GM08714 (cell line): ENCODE measurements around the gene FOXO3.
"Not testable (repeated sequence)": the region's sequence is repeated elsewhere in the genome, so short reads cannot be mapped to it uniquely, and the experiment has no call there.

ENCODE experiments used
- H3K4me3 ChIP-seq: fragments of 200-500 bp; sonication (Bioruptor generic); 2 replicates; pipeline ENCODE4 v1.5.1; 2014; ENCODE audit warnings: mild to moderate bottlenecking, low read length, inconsistent platforms
- ZNF274 ChIP-seq: IDR thresholded peaks from 2 replicates; pipeline ENCODE4 v1.6.1; 2012; ENCODE audit warnings: mild to moderate bottlenecking, low read depth, low read length

Gene FOXO3

DNA sequence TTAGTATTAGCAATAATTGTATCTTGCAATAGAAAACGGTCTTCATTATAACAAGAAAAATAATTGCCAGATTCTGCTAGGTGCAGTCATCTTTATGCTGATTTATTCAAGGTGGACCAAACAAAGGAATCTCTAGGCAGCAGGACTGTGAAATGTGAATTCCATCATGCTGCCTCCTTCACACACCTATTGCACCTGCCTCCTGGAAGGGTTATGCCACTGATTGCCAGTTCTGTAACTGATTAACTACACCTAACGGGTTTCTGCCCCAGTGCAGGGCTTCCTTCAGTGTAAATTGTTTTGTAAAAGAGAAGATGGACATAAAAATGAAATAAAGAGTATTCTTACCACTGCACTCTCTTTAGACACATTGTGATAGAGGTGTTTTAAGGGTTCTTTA lies 96.1 kb downstream of the FOXO3 start:
- no peak for TF ChIP-seq ZNF274
- no peak overlapping the region for H3K4me3 ChIP-seq

DNA sequence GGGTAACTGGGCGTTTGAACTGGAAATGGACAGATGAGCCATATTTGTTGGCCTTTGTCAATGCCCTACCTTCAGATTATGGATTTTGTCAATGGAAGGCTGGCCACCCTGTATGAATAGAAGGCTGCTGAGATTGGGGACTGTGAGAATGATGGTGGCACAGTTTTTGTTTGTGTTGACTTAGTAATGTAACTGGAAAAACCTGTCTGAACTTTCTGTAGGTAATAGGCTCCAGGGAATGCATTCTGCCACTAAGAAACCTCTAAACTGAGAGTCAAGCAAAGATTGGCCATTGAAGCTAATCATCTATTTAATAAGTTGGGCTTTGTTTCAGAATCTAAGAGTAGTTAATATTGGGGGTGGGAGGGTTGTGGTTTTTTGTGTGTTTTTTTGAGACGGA lies 97.5 kb downstream of the FOXO3 start:
- no peak overlapping the region for H3K4me3 ChIP-seq
- no peak for TF ChIP-seq ZNF274

- H3K4me3 ChIP-seq = not testable (repeated sequence)
These were observed 98.1 kb downstream of the FOXO3 start for GRCh38 chr6:108658785-108659184.

- no peak overlapping the region for H3K4me3 ChIP-seq
These were observed 99.5 kb downstream of the FOXO3 start for GRCh38 chr6:108660251-108660650.

DNA sequence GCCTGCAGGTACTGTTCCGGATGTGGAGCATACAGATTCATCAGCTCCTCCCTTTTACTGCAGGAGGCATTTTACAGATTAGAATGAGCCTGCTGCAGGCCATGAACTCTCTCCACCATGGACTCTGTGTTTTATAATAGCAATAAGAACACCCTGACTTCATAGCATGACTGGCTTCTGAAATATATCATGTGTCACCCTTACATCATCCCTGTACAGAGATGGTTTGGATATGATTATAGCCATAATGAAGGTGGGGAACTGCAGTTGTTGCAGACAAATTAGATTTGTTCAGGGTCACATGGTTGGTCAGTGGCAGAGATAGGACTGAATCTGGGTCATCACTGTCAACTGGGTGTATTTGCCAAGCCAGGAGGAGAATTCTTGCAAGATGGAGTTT lies 100.7 kb downstream of the FOXO3 start:
- no peak for TF ChIP-seq ZNF274
- H3K4me3 ChIP-seq = no peak overlapping the region

More at GRCh38 chr6:108660251-108660650, 99.5 kb downstream of the FOXO3 start:
- TF ChIP-seq ZNF274 = no peak

GRCh38 chr6:108661982-108662381 lies 101.3 kb downstream of the FOXO3 start:
- H3K4me3 ChIP-seq = no peak overlapping the region
- TF ChIP-seq ZNF274 = no peak

DNA sequence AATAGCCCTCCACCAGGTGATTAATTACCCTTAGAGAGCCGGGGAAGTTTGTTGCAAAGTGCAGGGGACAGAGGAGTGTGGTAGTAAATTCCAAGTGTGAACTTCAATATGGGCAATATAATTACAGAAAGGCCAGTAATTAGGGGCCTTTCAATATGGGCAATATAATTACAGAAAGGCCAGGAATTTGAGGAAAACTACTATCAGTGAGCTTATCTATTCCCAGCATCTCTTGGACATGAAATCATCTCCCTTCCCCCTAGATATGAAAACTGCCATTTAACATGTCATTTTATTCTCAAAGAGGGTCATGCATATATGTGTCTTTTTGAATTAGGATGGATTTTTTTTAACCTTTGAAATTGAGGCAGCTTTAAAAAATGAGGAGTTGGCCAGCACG lies 102.0 kb downstream of the FOXO3 start:
- H3K4me3 ChIP-seq = no peak overlapping the region
- TF ChIP-seq ZNF274 = no peak

DNA sequence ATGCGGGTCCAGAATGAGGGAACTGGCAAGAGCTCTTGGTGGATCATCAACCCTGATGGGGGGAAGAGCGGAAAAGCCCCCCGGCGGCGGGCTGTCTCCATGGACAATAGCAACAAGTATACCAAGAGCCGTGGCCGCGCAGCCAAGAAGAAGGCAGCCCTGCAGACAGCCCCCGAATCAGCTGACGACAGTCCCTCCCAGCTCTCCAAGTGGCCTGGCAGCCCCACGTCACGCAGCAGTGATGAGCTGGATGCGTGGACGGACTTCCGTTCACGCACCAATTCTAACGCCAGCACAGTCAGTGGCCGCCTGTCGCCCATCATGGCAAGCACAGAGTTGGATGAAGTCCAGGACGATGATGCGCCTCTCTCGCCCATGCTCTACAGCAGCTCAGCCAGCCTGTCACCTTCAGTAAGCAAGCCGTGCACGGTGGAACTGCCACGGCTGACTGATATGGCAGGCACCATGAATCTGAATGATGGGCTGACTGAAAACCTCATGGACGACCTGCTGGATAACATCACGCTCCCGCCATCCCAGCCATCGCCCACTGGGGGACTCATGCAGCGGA lies 102.9 kb downstream of the FOXO3 start:
- H3K4me3 ChIP-seq = not testable (repeated sequence)

DNA sequence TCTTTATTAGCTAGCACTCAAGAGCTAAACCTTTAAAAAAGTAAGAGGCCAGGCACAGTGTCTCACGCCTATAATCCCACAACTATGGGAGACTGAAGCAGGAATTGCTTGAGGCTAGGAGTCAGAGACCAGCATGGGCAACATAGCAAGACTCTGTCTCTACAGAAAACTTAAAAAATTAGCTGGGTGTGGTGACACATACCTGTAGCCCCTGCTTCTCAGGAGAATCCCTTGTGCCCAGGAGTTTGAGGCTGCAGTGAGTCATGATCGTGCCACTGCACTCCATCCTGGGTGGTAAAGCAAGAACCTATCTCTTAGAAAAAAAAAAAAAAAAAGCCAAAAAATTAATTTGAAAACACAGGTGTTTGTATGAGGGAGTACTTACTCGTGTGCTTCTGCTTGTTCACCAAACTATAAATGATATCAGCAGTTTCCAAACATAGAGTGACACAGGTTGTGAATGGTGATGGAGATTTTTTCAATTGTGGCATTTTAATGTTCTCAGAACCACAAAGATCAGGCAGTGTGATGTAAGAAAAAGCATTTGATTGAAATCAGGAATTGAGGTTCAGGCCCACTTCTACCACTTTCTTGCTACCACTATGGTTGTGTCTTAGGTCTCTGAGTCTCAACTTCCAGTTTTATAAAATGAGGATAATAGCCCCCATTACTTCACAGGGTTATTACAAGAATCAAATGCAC lies 104.9 kb downstream of the FOXO3 start:
- no peak for TF ChIP-seq ZNF274
- H3K4me3 ChIP-seq = no peak overlapping the region

DNA sequence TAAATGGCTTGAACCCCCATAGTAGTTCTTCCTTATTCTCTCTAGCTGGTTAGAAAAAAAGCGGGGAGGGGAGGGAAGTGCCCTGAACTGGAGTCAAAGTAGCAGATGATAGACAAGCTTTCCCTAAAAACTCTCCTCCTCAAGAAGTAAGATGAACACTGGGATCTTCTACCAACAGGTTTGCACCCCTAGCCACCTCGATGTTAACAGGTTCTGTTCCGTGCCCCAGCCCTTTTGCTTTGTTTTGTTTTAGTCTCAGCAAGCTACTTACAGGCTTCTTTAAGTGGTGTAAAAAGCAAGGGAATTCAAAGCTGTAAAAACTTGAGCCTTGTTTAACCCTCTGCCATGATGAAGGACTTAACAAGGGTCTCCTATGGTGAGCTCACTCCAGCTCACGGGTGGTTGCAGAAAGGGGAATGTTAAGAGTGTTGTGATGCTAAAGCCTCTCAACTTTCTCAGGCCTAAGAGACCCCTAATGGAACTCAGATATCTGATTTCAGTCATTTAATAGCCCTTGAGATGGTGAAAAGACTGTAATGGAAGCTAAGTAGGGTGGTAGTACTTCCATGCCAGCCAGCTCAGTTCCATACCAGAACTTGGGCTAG lies 106.0 kb downstream of the FOXO3 start:
- no peak for TF ChIP-seq ZNF274
- no peak overlapping the region for H3K4me3 ChIP-seq

GRCh38 chr6:108667993-108668392 lies 107.3 kb downstream of the FOXO3 start:
- H3K4me3 ChIP-seq = no peak overlapping the region
- TF ChIP-seq ZNF274 = no peak

GRCh38 chr6:108669673-108670072 lies 109.0 kb downstream of the FOXO3 start:
- no peak for TF ChIP-seq ZNF274
- H3K4me3 ChIP-seq = no peak overlapping the region

GRCh38 chr6:108671175-108671574 lies 110.5 kb downstream of the FOXO3 start:
- H3K4me3 ChIP-seq = no peak overlapping the region
- no peak for TF ChIP-seq ZNF274

- no peak for TF ChIP-seq ZNF274
- H3K4me3 ChIP-seq = no peak overlapping the region
These were observed 111.1 kb downstream of the FOXO3 start for GRCh38 chr6:108671790-108672189.

- no peak overlapping the region for H3K4me3 ChIP-seq
- TF ChIP-seq ZNF274 = no peak
These were observed 111.9 kb downstream of the FOXO3 start for GRCh38 chr6:108672641-108673040.
